GM12875 (cell line): ENCODE data around the gene OGG1.

ENCODE experiments used
- H3K4me3 ChIP-seq: one replicate; pipeline ENCODE4 v1.5.1; 2011; ENCODE audit warnings: low read depth, low read length, control low read depth
- CTCF ChIP-seq: IDR thresholded peaks from 2 replicates; pipeline ENCODE4 v1.5.1; 2011; ENCODE audit warnings: low read depth, mild to moderate bottlenecking, control low read depth, inconsistent platforms, low read length, moderate library complexity, borderline replicate concordance; ENCODE audit not compliant: insufficient read depth

The OGG1 gene

GRCh38 chr3:9748031-9748430, 1.7 kb upstream of the OGG1 start:
- no peak overlapping the region for H3K4me3 ChIP-seq
- no peak for TF ChIP-seq CTCF

- TF ChIP-seq CTCF: no peak
- peak overlapping the region; percentile 51 for H3K4me3 ChIP-seq
These were observed 482 bp upstream of the OGG1 start for GRCh38 chr3:9749296-9749644.

GRCh38 chr3:9750556-9751411, 1.0 kb downstream of the OGG1 start:
- no peak for TF ChIP-seq CTCF
- peak overlapping the region; percentile 90 for H3K4me3 ChIP-seq

GRCh38 chr3:9754678-9755077, 4.9 kb downstream of the OGG1 start:
- no peak for TF ChIP-seq CTCF
- no peak overlapping the region for H3K4me3 ChIP-seq

GRCh38 chr3:9757427-9757826, 7.7 kb downstream of the OGG1 start:
- TF ChIP-seq CTCF: no peak

GRCh38 chr3:9760779-9761505, 11.2 kb downstream of the OGG1 start:
- H3K4me3 ChIP-seq: no peak overlapping the region
- TF ChIP-seq CTCF: no peak

More at GRCh38 chr3:9757427-9757826, 7.7 kb downstream of the OGG1 start:
- no peak overlapping the region for H3K4me3 ChIP-seq
